Measurements from ENCODE around the gene PACS2.

DNA sequence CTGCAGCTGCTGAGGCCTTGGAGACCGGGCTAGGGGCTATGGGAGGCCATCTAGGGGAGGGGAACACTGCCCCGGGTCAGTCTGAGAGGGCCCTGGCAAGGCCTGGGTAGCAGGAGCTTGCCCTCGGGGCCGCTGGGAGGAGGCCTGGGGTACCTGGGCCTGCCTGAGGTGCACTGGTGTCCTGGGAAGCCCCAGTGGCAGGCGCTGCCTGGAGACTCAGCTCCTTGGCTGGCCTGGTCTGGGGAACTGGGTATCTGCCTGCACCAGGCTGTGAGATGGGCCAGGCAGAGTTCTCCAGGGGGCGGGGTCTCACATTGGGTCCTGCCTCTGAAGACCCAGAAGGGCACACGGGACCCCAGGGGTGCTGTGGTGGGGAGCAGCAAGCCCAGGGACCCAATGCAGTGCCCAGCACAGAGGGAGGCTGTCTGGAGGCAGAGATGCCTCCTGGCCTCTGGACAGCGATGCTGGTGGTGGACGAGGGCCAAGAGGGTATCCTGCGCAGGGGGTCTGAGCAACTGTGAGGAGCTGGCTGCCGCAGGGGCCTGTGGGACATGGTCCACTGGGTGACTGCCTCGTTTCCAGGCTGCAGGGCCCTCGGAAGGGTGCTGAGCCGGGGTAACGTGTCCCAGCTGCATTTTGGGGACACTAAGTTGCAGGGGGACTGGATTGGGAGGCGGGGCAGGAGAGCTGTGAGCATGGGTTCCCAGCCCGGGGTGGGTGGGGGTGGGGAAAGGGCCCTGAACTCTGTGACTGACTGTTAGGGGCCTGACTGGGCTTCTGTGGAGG, 97.6 kb downstream of the PACS2 start:
- TF ChIP-seq CTCF (IDR thresholded peaks at IDR 0.05; ENCODE audit: poor library complexity) (no peak), EZH2phosphoT487 (IDR thresholded peaks at IDR 0.05; ENCODE audit: low read depth, severe bottlenecking, unreplicated experiment) (no peak), EZH2 (IDR thresholded peaks at IDR 0.05; ENCODE audit: borderline replicate concordance) (no peak)
